ENCODE measurements around the gene ROCK1. TPM values are rescaled to one million over a fixed set of nuclear protein-coding genes. Genes with fewer than 3 reads are reported as not detected.

Gene ROCK1
- total and polyA plus RNA-seq, 2 donors (not counting 1 experiment from before 2014, with no cell fraction given), result 12.5 to 103 TPM

GRCh38 chr18:21132398-21132918 is 20.8 kb upstream of the ROCK1 start:
- ATAC-seq (ENCODE audit: low read depth) (no peak), DNase-seq (no peak)
- Histone ChIP-seq H2AFZ (ENCODE audit: insufficient read depth, low read depth, low read length, poor library complexity, severe bottlenecking) (no peak overlapping the region), H3K79me2 (ENCODE audit: control insufficient read depth, insufficient read depth, low read length) (no peaks in the 10 kb centered on the region), H3K9ac (ENCODE audit: low read length) (no peak overlapping the region), H3K27me3 (replicated peaks in 1 of 4; ENCODE audit: control extremely low read depth in 1 of 4, control insufficient read depth in 3 of 4, insufficient read depth in 4 of 4, low read length in 3 of 4) (no peaks in the 10 kb centered on the region), H3K4me2 (replicated peaks; ENCODE audit: low read depth, low read length, poor library complexity, severe bottlenecking) (no peak overlapping the region), H3K4me1 (ENCODE audit: control insufficient read depth in 2 of 2, insufficient read depth in 2 of 2, low read length in 2 of 2) (no peaks in the 10 kb centered on the region), H3K9me3 (ENCODE audit: control extremely low read depth in 1 of 3, control insufficient read depth in 2 of 3, insufficient read depth in 1 of 3, low read length in 2 of 3) (no peaks in the 10 kb centered on the region), H3K27ac (ENCODE audit: low read length in 2 of 2) (no peak overlapping the region), H3K36me3 (replicated peaks in 1 of 2; ENCODE audit: control extremely low read depth in 1 of 2, control insufficient read depth in 1 of 2, extremely low read depth in 1 of 2, insufficient read depth in 2 of 2, low read length in 1 of 2) (no peaks in the 10 kb centered on the region), H4K20me1 (ENCODE audit: control insufficient read depth, insufficient read depth, low read length, poor library complexity, severe bottlenecking) (no peaks in the 10 kb centered on the region), H3K4me3 (ENCODE audit: control extremely low read depth in 1 of 5, extremely low read depth in 1 of 5, insufficient read depth in 1 of 5, low read depth in 2 of 5, low read length in 4 of 5) (no peak overlapping the region)
- Mint-ChIP-seq H3K4me3 (no peak overlapping the region), H3K27me3 (peaks cover 5% of the 10 kb centered on the region), H3K9me3 (ENCODE audit: insufficient read depth) (no peaks in the 10 kb centered on the region), H3K27ac (no peak overlapping the region), H3K4me1 (no peaks in the 10 kb centered on the region)
- intact Hi-C loops (cut with micrococcal nuclease), result no loop called here
- CTCF ChIA-PET, result interaction anchor here (1.6 kb wide), 1 partner anchor 125 kb away, joined by 5 read pairs; no protein-coding TSS in a partner anchor
- WGBS (ENCODE audit: insufficient coverage), result 94% methylated on average over 27 of the region's 27 CpGs
- POLR2A ChIA-PET, result no interaction called here
- TF ChIP-seq CTCF (IDR thresholded peaks at IDR 0.05), result no peak
- no peak for TF ChIP-seq EZH2 (IDR thresholded peaks at IDR 0.05; ENCODE audit: borderline replicate concordance, insufficient read depth, low read depth, low read length, poor library complexity, severe bottlenecking)

DNA sequence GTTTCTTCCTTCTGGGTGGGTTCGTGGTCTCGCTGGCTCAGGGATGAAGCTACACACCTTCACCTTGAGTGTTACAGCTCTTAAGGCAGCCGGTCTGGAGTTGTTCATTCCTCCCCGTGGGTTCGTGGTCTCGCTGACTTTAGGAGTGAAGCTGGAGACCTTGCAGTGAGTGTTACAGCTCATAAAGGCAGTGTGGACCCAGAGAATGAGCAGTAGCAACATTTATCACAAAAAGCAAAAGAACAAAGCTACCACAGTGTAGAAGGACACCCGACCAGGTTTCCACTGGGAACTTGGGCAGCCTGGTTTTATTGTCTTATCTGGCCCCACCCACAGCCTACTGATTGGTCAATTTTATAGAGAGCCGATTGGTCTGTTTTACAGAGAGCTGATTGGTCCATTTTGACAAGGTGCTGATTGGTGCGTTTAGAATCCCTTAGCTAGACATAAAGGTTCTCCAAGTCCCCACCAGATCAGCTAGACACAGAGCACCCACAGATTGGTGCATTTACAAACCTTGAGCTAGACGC is 20.1 kb upstream of the ROCK1 start:
- Mint-ChIP-seq H3K4me3 (no peak overlapping the region), H3K27ac (no peak overlapping the region), H3K4me1 (no peaks in the 10 kb centered on the region), H3K27me3 (peaks cover 5% of the 10 kb centered on the region), H3K9me3 (ENCODE audit: insufficient read depth) (no peaks in the 10 kb centered on the region)
- Histone ChIP-seq H3K9ac (ENCODE audit: low read length) (no peak overlapping the region), H3K4me2 (replicated peaks; ENCODE audit: low read depth, low read length, poor library complexity, severe bottlenecking) (no peak overlapping the region), H4K20me1 (ENCODE audit: control insufficient read depth, insufficient read depth, low read length, poor library complexity, severe bottlenecking) (no peaks in the 10 kb centered on the region), H3K79me2 (ENCODE audit: control insufficient read depth, insufficient read depth, low read length) (no peaks in the 10 kb centered on the region), H3K4me3 (ENCODE audit: control extremely low read depth in 1 of 5, extremely low read depth in 1 of 5, insufficient read depth in 1 of 5, low read depth in 2 of 5, low read length in 4 of 5) (no peak overlapping the region), H3K9me3 (ENCODE audit: control extremely low read depth in 1 of 3, control insufficient read depth in 2 of 3, insufficient read depth in 1 of 3, low read length in 2 of 3) (no peaks in the 10 kb centered on the region), H3K36me3 (replicated peaks in 1 of 2; ENCODE audit: control extremely low read depth in 1 of 2, control insufficient read depth in 1 of 2, extremely low read depth in 1 of 2, insufficient read depth in 2 of 2, low read length in 1 of 2) (no peaks in the 10 kb centered on the region), H3K4me1 (ENCODE audit: control insufficient read depth in 2 of 2, insufficient read depth in 2 of 2, low read length in 2 of 2) (no peaks in the 10 kb centered on the region), H3K27me3 (replicated peaks in 1 of 4; ENCODE audit: control extremely low read depth in 1 of 4, control insufficient read depth in 3 of 4, insufficient read depth in 4 of 4, low read length in 3 of 4) (no peaks in the 10 kb centered on the region), H2AFZ (ENCODE audit: insufficient read depth, low read depth, low read length, poor library complexity, severe bottlenecking) (no peak overlapping the region), H3K27ac (ENCODE audit: low read length in 2 of 2) (no peak overlapping the region)
- TF ChIP-seq EZH2 (IDR thresholded peaks at IDR 0.05; ENCODE audit: borderline replicate concordance, insufficient read depth, low read depth, low read length, poor library complexity, severe bottlenecking) (no peak), CTCF (IDR thresholded peaks at IDR 0.05) (no peak)
- POLR2A ChIA-PET, result no interaction called here
- ATAC-seq (ENCODE audit: low read depth), result no peak
- WGBS (ENCODE audit: insufficient coverage), result 98% methylated on average over 9 of the region's 10 CpGs
- intact Hi-C loops (cut with micrococcal nuclease), result no loop called here
- DNase-seq, result no peak
- CTCF ChIA-PET, result interaction anchor here (1.6 kb wide), 1 partner anchor 125 kb away, joined by 5 read pairs; no protein-coding TSS in a partner anchor
